Smooth muscle cell (in vitro differentiated cells): ENCODE data around the gene XK. TPM values are rescaled to one million over a fixed set of nuclear protein-coding genes. Genes with fewer than 3 reads are reported as not detected.
A peak's percentile ranks its signal among the peaks of the same experiment; 100 is the strongest.

ENCODE experiments used
- DNase-seq: peaks from one replicate; lab custom pipeline; 2025; ENCODE audit not compliant: unreplicated experiment; lab: John Stamatoyannopoulos, UW
- H2AFZ ChIP-seq: fragments of 200-600 bp; sonication (generic); 2 replicates; pipeline ENCODE4 v1.6.0; 2016; ENCODE audit warnings: antibody characterized with exemption, low read depth, mild to moderate bottlenecking
- H3F3A ChIP-seq: fragments of 200-600 bp; sonication (generic); 2 replicates; pipeline ENCODE4 v1.6.0; 2017; ENCODE audit warnings: antibody characterized with exemption, low read depth
- H3K27ac ChIP-seq: fragments of 200-600 bp; sonication (generic); 2 replicates; pipeline ENCODE4 v1.5.1; 2016; ENCODE audit warnings: low read depth, mild to moderate bottlenecking
- H3K27me3 ChIP-seq: fragments of 200-600 bp; sonication (generic); 2 replicates; pipeline ENCODE4 v1.6.1; 2016; ENCODE audit warnings: low read depth, mild to moderate bottlenecking
- H3K36me3 ChIP-seq: fragments of 200-600 bp; sonication (generic); 2 replicates; pipeline ENCODE4 v1.5.1; 2016; ENCODE audit warnings: low read depth
- H3K4me1 ChIP-seq: fragments of 200-600 bp; sonication (generic); 2 replicates; pipeline ENCODE4 v1.5.1; 2016; ENCODE audit warnings: low read depth
- H3K4me2 ChIP-seq: fragments of 200-600 bp; sonication (generic); 2 replicates; pipeline ENCODE4 v1.6.0; 2016; ENCODE audit warnings: mild to moderate bottlenecking
- H3K4me3 ChIP-seq: fragments of 200-600 bp; sonication (generic); 2 replicates; pipeline ENCODE4 v1.5.1; 2016; ENCODE audit warnings: mild to moderate bottlenecking
- H3K79me2 ChIP-seq: fragments of 200-600 bp; sonication (generic); 2 replicates; pipeline ENCODE4 v1.6.0; 2016; ENCODE audit warnings: low read depth, mild to moderate bottlenecking
- H3K9ac ChIP-seq: fragments of 200-600 bp; sonication (generic); 2 replicates; pipeline ENCODE4 v1.6.0; 2016; ENCODE audit warnings: low read depth
- H3K9me3 ChIP-seq: fragments of 200-600 bp; sonication (generic); replicated peaks from 2 replicates; pipeline ENCODE4 v1.5.1; 2016; ENCODE audit warnings: low read depth
- H4K20me1 ChIP-seq: fragments of 200-600 bp; sonication (generic); 2 replicates; pipeline ENCODE4 v1.6.0; 2016; ENCODE audit warnings: low read depth
- WGBS: methylation state at CpG from one replicate; pipeline ENCODE4 v1.1.7; 2016; ENCODE audit warnings: low lambda C conversion rate; 5-methylcytosine and 5-hydroxymethylcytosine counted together
- polyA plus RNA-seq: library from polyadenylated mRNA; unstranded; fragments of >200 nt; fragmentation: Nextera tagmentation; extraction: Ambion mirVana; gene quantifications from 2 replicates; pipeline ENCODE4 v1.2.1, GENCODE V29; 2016
- total RNA-seq: library from RNA; depleted of rRNA; stranded (reverse); fragments of >200 nt; gene quantifications from 2 replicates; pipeline ENCODE4 v1.2.3, GENCODE V29; 2014
- TF ChIP-seq, protein P1 (sequence below): fragments of 200-600 bp; sonication (generic); IDR thresholded peaks from 2 replicates; pipeline ENCODE4 v1.5.1; 2017; ENCODE audit warnings: borderline replicate concordance, mild to moderate bottlenecking, antibody characterized with exemption; ENCODE audit not compliant: insufficient read depth, poor library complexity, severe bottlenecking

The XK gene, protein sequence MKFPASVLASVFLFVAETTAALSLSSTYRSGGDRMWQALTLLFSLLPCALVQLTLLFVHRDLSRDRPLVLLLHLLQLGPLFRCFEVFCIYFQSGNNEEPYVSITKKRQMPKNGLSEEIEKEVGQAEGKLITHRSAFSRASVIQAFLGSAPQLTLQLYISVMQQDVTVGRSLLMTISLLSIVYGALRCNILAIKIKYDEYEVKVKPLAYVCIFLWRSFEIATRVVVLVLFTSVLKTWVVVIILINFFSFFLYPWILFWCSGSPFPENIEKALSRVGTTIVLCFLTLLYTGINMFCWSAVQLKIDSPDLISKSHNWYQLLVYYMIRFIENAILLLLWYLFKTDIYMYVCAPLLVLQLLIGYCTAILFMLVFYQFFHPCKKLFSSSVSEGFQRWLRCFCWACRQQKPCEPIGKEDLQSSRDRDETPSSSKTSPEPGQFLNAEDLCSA
- total RNA-seq (0.13 and 0.36 TPM in 2 replicates), polyA plus RNA-seq (not detected in 2 replicates)

- Histone ChIP-seq H3K79me2 (no peaks in the 10 kb centered on the region), H3F3A (no peaks in the 10 kb centered on the region), H3K9me3 (no peaks in the 10 kb centered on the region), H3K4me3 (peak within 1 kb of the TSS; percentile 43), H3K27ac (no peak within 1 kb of the TSS), H3K9ac (no peak within 1 kb of the TSS), H3K4me2 (peak within 1 kb of the TSS; percentile 84), H3K4me1 (no peaks in the 10 kb centered on the region), H3K27me3 (no peaks in the 10 kb centered on the region), H3K36me3 (no peaks in the 10 kb centered on the region), H2AFZ (peak within 1 kb of the TSS; percentile 30), H4K20me1 (no peaks in the 10 kb centered on the region)
- peak; percentile 19 for DNase-seq
- TF ChIP-seq, protein P1, sequence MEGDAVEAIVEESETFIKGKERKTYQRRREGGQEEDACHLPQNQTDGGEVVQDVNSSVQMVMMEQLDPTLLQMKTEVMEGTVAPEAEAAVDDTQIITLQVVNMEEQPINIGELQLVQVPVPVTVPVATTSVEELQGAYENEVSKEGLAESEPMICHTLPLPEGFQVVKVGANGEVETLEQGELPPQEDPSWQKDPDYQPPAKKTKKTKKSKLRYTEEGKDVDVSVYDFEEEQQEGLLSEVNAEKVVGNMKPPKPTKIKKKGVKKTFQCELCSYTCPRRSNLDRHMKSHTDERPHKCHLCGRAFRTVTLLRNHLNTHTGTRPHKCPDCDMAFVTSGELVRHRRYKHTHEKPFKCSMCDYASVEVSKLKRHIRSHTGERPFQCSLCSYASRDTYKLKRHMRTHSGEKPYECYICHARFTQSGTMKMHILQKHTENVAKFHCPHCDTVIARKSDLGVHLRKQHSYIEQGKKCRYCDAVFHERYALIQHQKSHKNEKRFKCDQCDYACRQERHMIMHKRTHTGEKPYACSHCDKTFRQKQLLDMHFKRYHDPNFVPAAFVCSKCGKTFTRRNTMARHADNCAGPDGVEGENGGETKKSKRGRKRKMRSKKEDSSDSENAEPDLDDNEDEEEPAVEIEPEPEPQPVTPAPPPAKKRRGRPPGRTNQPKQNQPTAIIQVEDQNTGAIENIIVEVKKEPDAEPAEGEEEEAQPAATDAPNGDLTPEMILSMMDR, result no peak
- 27% methylated on average over 85 of the region's 100 CpGs for WGBS
Observed at GRCh38 chrX:37685381-37686359, at the start of gene XK. XK (plus strand) TSS chrX:37685791; CDS start chrX:37685962, 171 bp downstream.

DNA sequence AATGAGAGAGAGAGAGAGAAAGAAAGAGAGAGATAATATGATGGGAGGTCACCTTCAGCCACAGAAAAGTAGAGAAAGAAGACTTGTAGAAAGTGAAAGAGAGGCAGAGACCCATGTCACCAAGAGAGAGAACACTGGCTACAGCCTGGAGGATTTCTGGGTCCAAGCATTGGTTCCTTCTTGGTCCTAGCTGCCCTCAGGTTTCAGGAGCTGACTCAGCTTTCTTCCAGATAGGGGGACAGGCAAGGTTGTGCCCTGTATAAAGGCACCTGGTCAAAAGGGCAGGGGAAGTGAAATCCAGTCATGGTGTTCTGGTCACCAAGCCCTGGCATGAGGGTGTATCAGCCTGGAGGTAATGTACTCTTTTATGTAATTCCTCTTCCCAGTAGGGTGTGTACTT is 47.5 kb upstream of the XK start:
- no peaks in the 10 kb centered on the region for H3K27me3 ChIP-seq
- H3K4me2 ChIP-seq, result no peak overlapping the region
- TF ChIP-seq, protein P1, result no peak
- H3K36me3 ChIP-seq, result no peaks in the 10 kb centered on the region
- H3K9ac ChIP-seq, result no peak overlapping the region
- no peaks in the 10 kb centered on the region for H3K9me3 ChIP-seq
- H4K20me1 ChIP-seq, result no peaks in the 10 kb centered on the region
- no peak overlapping the region for H3K27ac ChIP-seq
- H3K4me3 ChIP-seq, result no peak overlapping the region
- no peak for DNase-seq
- H2AFZ ChIP-seq, result no peak overlapping the region
- H3F3A ChIP-seq, result no peaks in the 10 kb centered on the region
- no peaks in the 10 kb centered on the region for H3K79me2 ChIP-seq
- no peaks in the 10 kb centered on the region for H3K4me1 ChIP-seq

- Histone ChIP-seq H3K4me3 (no peak overlapping the region), H4K20me1 (no peaks in the 10 kb centered on the region), H3K27me3 (no peaks in the 10 kb centered on the region), H3F3A (no peaks in the 10 kb centered on the region), H3K9me3 (no peaks in the 10 kb centered on the region), H3K79me2 (no peaks in the 10 kb centered on the region), H3K27ac (no peak overlapping the region), H3K4me1 (no peaks in the 10 kb centered on the region), H3K36me3 (no peaks in the 10 kb centered on the region), H2AFZ (no peak overlapping the region), H3K4me2 (no peak overlapping the region), H3K9ac (no peak overlapping the region)
- 78% methylated on average over 5 of the region's 5 CpGs for WGBS
- no peak for DNase-seq
- TF ChIP-seq, protein P1, result no peak
Observed at GRCh38 chrX:37640142-37640541, 45.4 kb upstream of the XK start.
